GM21515 (cell line): Measurements from ENCODE around the gene CTU2.

Source experiments
- ATAC-seq: cut with Tn5 transposase; IDR thresholded peaks from one replicate; pipeline ENCODE4 v1.9.1; 2021; ENCODE audit not compliant: unreplicated experiment

CTU2 gene

GRCh38 chr16:88681084-88681680, 25.1 kb upstream of the CTU2 start:
- no peak for ATAC-seq

GRCh38 chr16:88681709-88682451, 24.4 kb upstream of the CTU2 start:
- peak; percentile 58 for ATAC-seq

- no peak for ATAC-seq
These were observed 21.6 kb upstream of the CTU2 start for GRCh38 chr16:88684569-88685155.

GRCh38 chr16:88685156-88686061, 20.9 kb upstream of the CTU2 start:
- no peak for ATAC-seq

GRCh38 chr16:88686062-88686438, 20.3 kb upstream of the CTU2 start:
- ATAC-seq, result peak; percentile 14

- peak; percentile 72 for ATAC-seq
These were observed 19.7 kb upstream of the CTU2 start, which contains the start of gene SNAI3 for GRCh38 chr16:88686439-88687253. Gene SNAI3, minus strand, starts transcription at chr16:88686507. Its CDS starts 101 bp downstream, at chr16:88686406.

GRCh38 chr16:88687254-88687576, 19.1 kb upstream of the CTU2 start:
- ATAC-seq, result no peak

GRCh38 chr16:88687676-88688012, 18.7 kb upstream of the CTU2 start:
- no peak for ATAC-seq

GRCh38 chr16:88688013-88688778, 18.1 kb upstream of the CTU2 start:
- no peak for ATAC-seq

- ATAC-seq, result no peak
These were observed 15.8 kb upstream of the CTU2 start for GRCh38 chr16:88690341-88691128.

- no peak for ATAC-seq
These were observed 15.0 kb upstream of the CTU2 start for GRCh38 chr16:88691129-88691813.

- no peak for ATAC-seq
These were observed 14.3 kb upstream of the CTU2 start for GRCh38 chr16:88691924-88692560.

- ATAC-seq, result no peak
These were observed 13.4 kb upstream of the CTU2 start for GRCh38 chr16:88692861-88693260.

- ATAC-seq, result no peak
These were observed 12.7 kb upstream of the CTU2 start for GRCh38 chr16:88693420-88694177.

GRCh38 chr16:88694221-88695087, 11.8 kb upstream of the CTU2 start:
- no peak for ATAC-seq

- no peak for ATAC-seq
These were observed 11.1 kb upstream of the CTU2 start for GRCh38 chr16:88695218-88695617.
